ENCODE data around the gene CFAP410.

- TF ChIP-seq CEBPB (IDR thresholded peaks at IDR 0.05; ENCODE audit: low read depth, low read length) (no peak), CTCF (conservative IDR thresholded peaks at IDR 0.05; ENCODE audit: low read depth, low read length) (no peak), RAD21 (IDR thresholded peaks at IDR 0.05; ENCODE audit: low read length) (no peak), BHLHE40 (IDR thresholded peaks at IDR 0.05; ENCODE audit: low read depth, low read length) (no peak), USF2 (IDR thresholded peaks at IDR 0.05; ENCODE audit: low read depth, low read length) (no peak), MAFK (IDR thresholded peaks at IDR 0.05; ENCODE audit: low read depth, low read length) (no peak), POLR2A (IDR thresholded peaks at IDR 0.05; ENCODE audit: low read depth, low read length) (no peak), SMC3 (IDR thresholded peaks at IDR 0.05; ENCODE audit: low read depth, low read length) (no peak), MXI1 (IDR thresholded peaks at IDR 0.05; ENCODE audit: borderline replicate concordance, low read depth, low read length) (no peak), RCOR1 (IDR thresholded peaks at IDR 0.05; ENCODE audit: insufficient replicate concordance, low read length) (no peak), FOS (IDR thresholded peaks at IDR 0.05; ENCODE audit: low read depth, low read length) (no peak), RFX5 (IDR thresholded peaks at IDR 0.05; ENCODE audit: low read depth, low read length) (no peak)
These were observed 32.1 kb downstream of the CFAP410 start for GRCh38 chr21:44306936-44307704.
